ENCODE measurements around the gene KCNK16.

Gene KCNK16

DNA sequence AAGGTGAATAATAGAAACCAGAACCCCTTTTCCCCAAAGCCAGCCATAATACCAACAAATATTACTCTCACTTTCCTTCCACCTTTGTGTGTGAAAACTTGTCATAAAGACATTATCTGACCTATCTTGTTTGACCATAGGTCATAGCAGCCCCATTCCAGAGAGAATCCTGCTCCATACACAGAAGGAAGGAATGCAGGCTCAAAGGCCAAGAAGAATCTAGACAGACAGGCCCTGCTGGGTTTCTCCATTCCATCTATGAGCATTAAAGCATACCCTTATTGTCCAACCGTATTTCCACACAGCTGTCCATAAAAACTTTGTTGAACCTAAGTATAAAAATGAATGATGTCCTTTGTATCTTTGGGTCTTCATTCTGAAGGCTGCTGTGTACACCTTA is 52.5 kb downstream of the KCNK16 start:
- Histone ChIP-seq H3K9ac (ENCODE audit: insufficient read length) (no peak overlapping the region), H3K9me3 (ENCODE audit: low read depth, low read length) (no peaks in the 10 kb centered on the region), H3K4me3 (no peak overlapping the region), H3K27ac (no peak overlapping the region), H3K36me3 (ENCODE audit: insufficient read depth, low read length) (no peaks in the 10 kb centered on the region)
- no peak for DNase-seq (ENCODE audit: low read depth, low spot score)
- TF ChIP-seq FOXP2 (optimal IDR thresholded peaks at IDR 0.05; ENCODE audit: control extremely low read depth, extremely low read length, insufficient read depth) (no peak), EZH2 (IDR thresholded peaks at IDR 0.05) (no peak), POLR2AphosphoS5 (IDR thresholded peaks at IDR 0.05; ENCODE audit: borderline replicate concordance, low read depth, low read length) (no peak)

- no peaks in the 10 kb centered on the region for H3K9me3 ChIP-seq (ENCODE audit: low read depth, low read length)
- no peak overlapping the region for H3K4me3 ChIP-seq
- H3K9ac ChIP-seq (ENCODE audit: insufficient read length), result no peak overlapping the region
- no peaks in the 10 kb centered on the region for H3K36me3 ChIP-seq (ENCODE audit: insufficient read depth, low read length)
- DNase-seq (ENCODE audit: low read depth, low spot score), result no peak
- no peak for TF ChIP-seq FOXP2 (optimal IDR thresholded peaks at IDR 0.05; ENCODE audit: control extremely low read depth, extremely low read length, insufficient read depth)
- no peak for TF ChIP-seq POLR2AphosphoS5 (IDR thresholded peaks at IDR 0.05; ENCODE audit: borderline replicate concordance, low read depth, low read length)
- TF ChIP-seq EZH2 (IDR thresholded peaks at IDR 0.05), result no peak
- no peak overlapping the region for H3K27ac ChIP-seq
Measured at GRCh38 chr6:39268721-39269120, 53.8 kb downstream of the KCNK16 start.

GRCh38 chr6:39268171-39268570 is 54.3 kb downstream of the KCNK16 start:
- H3K9me3 ChIP-seq (ENCODE audit: low read depth, low read length), result no peaks in the 10 kb centered on the region
- H3K27ac ChIP-seq, result no peak overlapping the region
- TF ChIP-seq EZH2 (IDR thresholded peaks at IDR 0.05) (no peak), FOXP2 (optimal IDR thresholded peaks at IDR 0.05; ENCODE audit: control extremely low read depth, extremely low read length, insufficient read depth) (no peak), POLR2AphosphoS5 (IDR thresholded peaks at IDR 0.05; ENCODE audit: borderline replicate concordance, low read depth, low read length) (no peak)
- no peaks in the 10 kb centered on the region for H3K36me3 ChIP-seq (ENCODE audit: insufficient read depth, low read length)
- no peak overlapping the region for H3K4me3 ChIP-seq
- DNase-seq (ENCODE audit: low read depth, low spot score), result no peak
- no peak overlapping the region for H3K9ac ChIP-seq (ENCODE audit: insufficient read length)

DNA sequence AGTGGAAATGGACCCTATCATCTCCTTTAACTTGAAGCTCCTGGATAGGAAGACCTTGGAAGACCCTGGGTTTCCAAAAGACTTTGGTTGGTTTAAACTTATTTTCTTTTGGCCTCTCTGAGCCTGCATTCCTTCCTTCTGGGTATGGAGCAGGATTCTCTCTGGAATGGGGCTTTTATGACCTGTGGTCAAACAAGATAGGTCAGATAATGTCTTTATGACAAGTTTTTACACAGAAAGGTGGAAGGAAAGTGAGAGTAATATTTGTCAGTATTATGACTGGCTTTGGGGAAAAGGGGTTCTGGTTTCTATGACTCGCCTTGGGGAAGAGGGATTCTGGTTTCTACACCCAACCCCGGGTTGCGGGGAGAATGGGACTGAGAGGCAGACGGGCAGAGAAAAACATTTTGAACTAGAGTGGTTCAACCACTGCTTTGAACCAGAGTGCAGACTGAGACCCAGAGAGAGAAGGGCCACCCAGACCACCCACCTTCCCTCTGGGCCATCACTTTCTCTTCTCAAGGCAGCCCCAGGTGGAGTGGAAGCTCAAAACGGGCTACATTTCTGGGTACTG is 55.6 kb downstream of the KCNK16 start:
- no peak overlapping the region for H3K9ac ChIP-seq (ENCODE audit: insufficient read length)
- DNase-seq (ENCODE audit: low read depth, low spot score), result no peak
- H3K9me3 ChIP-seq (ENCODE audit: low read depth, low read length), result no peaks in the 10 kb centered on the region
- H3K27ac ChIP-seq, result no peak overlapping the region
- TF ChIP-seq POLR2AphosphoS5 (IDR thresholded peaks at IDR 0.05; ENCODE audit: borderline replicate concordance, low read depth, low read length) (no peak), EZH2 (IDR thresholded peaks at IDR 0.05) (no peak), FOXP2 (optimal IDR thresholded peaks at IDR 0.05; ENCODE audit: control extremely low read depth, extremely low read length, insufficient read depth) (no peak)
- H3K36me3 ChIP-seq (ENCODE audit: insufficient read depth, low read length), result no peaks in the 10 kb centered on the region
- no peak overlapping the region for H3K4me3 ChIP-seq

- no peak for TF ChIP-seq POLR2AphosphoS5 (IDR thresholded peaks at IDR 0.05; ENCODE audit: borderline replicate concordance, low read depth, low read length)
- TF ChIP-seq FOXP2 (optimal IDR thresholded peaks at IDR 0.05; ENCODE audit: control extremely low read depth, extremely low read length, insufficient read depth), result no peak
- TF ChIP-seq EZH2 (IDR thresholded peaks at IDR 0.05), result no peak
- no peaks in the 10 kb centered on the region for H3K9me3 ChIP-seq (ENCODE audit: low read depth, low read length)
- no peak for DNase-seq (ENCODE audit: low read depth, low spot score)
- no peak overlapping the region for H3K9ac ChIP-seq (ENCODE audit: insufficient read length)
- H3K4me3 ChIP-seq, result no peak overlapping the region
- no peak overlapping the region for H3K27ac ChIP-seq
- no peaks in the 10 kb centered on the region for H3K36me3 ChIP-seq (ENCODE audit: insufficient read depth, low read length)
Measured at GRCh38 chr6:39266375-39266774, 56.1 kb downstream of the KCNK16 start.
